Ectodermal cell (in vitro differentiated cells): ENCODE measurements around the gene KRTAP5-8.
"Not testable (repeated sequence)": the region's sequence is repeated elsewhere in the genome, so short reads cannot be mapped to it uniquely, and the experiment has no call there.

Source experiments
- H3K27ac ChIP-seq: 2 replicates; pipeline ENCODE4 v1.7.0; 2013; ENCODE audit warnings: mild to moderate bottlenecking, low read depth, low read length; ENCODE audit not compliant: insufficient read depth, poor library complexity, severe bottlenecking
- H3K27me3 ChIP-seq: 2 replicates; pipeline ENCODE4 v1.7.0; 2013; ENCODE audit warnings: mild to moderate bottlenecking, low read length; ENCODE audit not compliant: insufficient read depth, control insufficient read depth, poor library complexity, severe bottlenecking
- H3K36me3 ChIP-seq: one replicate; pipeline ENCODE4 v1.7.0; 2013; ENCODE audit warnings: low read length; ENCODE audit not compliant: control insufficient read depth, insufficient read depth
- H3K4me1 ChIP-seq: one replicate; pipeline ENCODE4 v1.7.0; 2013; ENCODE audit warnings: low read length; ENCODE audit not compliant: control insufficient read depth, insufficient read depth
- H3K4me3 ChIP-seq: 2 replicates; pipeline ENCODE4 v1.7.0; 2013; ENCODE audit warnings: low read depth, low read length, control low read depth; ENCODE audit not compliant: insufficient read depth
- H3K9me3 ChIP-seq: 2 replicates; pipeline ENCODE4 v1.7.0; 2013; ENCODE audit warnings: mild to moderate bottlenecking, low read length, moderate library complexity; ENCODE audit not compliant: control insufficient read depth
- WGBS, 2 experiments: methylation state at CpG; one replicate each; pipeline ENCODE4 v1.1.7; 2013; ENCODE audit warnings: missing lambda C conversion rate in 2 of 2; 5-methylcytosine and 5-hydroxymethylcytosine counted together

The KRTAP5-8 gene

DNA sequence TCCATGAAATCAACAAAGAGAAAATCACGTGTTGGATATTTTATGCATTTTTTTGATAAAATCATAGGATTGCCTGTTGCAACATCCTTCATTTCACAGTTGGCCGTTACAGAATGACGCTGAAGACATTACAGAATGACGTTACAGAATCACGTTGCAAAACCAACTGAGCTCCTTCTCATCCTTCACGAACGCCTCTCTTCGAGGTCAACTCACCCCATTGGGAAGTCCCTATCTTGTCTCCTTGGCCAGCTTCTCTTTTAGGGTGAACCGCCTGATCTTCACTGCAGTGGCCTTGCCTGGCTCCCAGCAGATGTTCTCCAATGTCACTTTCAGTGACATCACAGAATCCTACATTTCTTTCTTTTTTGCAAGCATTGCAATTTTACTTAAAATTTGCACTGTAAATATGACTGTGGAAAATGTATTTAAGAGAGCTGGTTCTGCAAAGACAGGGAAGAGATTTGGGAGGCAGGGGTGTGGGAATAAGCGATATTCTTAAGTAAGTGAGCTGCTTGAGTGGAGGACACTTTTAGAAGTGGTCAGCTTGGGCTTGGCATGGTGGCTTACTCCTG, 5.7 kb upstream of the KRTAP5-8 start:
- H3K4me1 ChIP-seq, result no peaks in the 10 kb centered on the region
- H3K4me3 ChIP-seq, result no peak overlapping the region
- 82 to 87% methylated on average over 10 of the region's 10 CpGs for WGBS, 2 experiments
- no peaks in the 10 kb centered on the region for H3K9me3 ChIP-seq
- no peaks in the 10 kb centered on the region for H3K36me3 ChIP-seq
- no peak overlapping the region for H3K27ac ChIP-seq
- H3K27me3 ChIP-seq, result no peaks in the 10 kb centered on the region

DNA sequence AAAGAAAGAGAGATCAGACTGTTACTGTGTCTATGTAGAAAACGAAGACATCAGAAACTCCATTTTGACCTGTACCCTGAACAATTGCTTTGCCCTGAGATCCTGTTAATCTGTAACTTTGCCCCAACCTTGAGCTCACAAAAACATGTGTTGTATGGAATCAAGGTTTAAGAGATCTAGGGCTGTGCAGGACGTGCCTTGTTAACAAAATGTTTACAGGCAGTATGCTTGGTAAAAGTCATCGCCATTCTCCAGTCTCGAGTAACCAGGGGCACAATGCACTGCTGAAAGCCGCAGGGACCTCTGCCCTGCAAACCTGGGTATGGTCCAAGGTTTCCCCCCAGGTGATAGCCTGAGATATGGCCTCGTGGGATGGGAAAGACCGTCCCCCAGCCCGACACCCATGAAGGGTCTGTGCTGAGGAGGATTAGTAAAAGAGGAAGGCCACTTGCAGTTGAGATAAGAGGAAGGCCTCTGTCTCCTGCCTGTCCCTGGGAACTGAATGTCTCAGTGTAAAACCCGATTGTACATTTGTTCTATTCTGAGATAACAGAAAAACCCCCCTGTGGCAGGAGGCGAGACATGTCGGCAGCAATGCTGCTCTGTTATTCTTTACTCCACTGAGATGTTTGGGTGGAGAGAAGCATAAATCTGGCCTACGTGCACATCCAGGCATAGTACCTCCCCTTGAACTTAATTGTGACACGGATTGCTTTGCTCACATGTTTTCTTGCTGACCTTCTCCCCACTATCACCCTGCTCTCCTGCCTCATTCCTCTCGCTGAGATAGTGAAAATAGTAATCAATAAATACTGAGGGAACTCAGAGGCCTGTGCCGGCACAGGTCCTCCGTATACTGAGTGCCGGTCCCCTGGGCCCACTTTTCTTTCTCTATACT, 2.9 kb upstream of the KRTAP5-8 start:
- not testable (repeated sequence) for H3K4me1 ChIP-seq, H3K36me3 ChIP-seq, H3K27ac ChIP-seq, H3K4me3 ChIP-seq, H3K9me3 ChIP-seq, H3K27me3 ChIP-seq
- 91% methylated on average over 17 of the region's 17 CpGs for WGBS, 2 experiments

DNA sequence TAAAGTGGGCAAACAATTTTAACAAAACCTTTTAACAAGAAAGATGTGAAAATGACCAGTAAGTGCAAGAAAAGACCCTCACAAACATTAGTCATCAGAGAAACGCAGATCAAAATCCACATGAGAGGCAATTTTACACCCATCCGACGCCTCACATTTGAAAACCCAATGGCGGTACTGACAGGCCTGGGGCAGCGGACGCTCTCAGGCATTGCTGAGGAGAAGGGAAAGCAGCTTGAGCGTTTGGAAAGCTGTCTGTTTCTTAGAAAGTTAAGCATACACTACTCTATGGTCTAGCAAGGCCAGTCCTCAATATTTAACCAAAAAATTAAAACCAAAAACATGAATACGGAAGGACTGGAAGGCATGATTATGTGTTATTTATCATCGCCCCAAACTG, 2.0 kb upstream of the KRTAP5-8 start:
- no peak overlapping the region for H3K4me3 ChIP-seq
- WGBS, 2 experiments, result 91 to 94% methylated on average over 9 of the region's 9 CpGs
- H3K27ac ChIP-seq, result no peak overlapping the region
- no peaks in the 10 kb centered on the region for H3K36me3 ChIP-seq
- H3K4me1 ChIP-seq, result no peaks in the 10 kb centered on the region
- no peaks in the 10 kb centered on the region for H3K9me3 ChIP-seq
- H3K27me3 ChIP-seq, result no peaks in the 10 kb centered on the region

DNA sequence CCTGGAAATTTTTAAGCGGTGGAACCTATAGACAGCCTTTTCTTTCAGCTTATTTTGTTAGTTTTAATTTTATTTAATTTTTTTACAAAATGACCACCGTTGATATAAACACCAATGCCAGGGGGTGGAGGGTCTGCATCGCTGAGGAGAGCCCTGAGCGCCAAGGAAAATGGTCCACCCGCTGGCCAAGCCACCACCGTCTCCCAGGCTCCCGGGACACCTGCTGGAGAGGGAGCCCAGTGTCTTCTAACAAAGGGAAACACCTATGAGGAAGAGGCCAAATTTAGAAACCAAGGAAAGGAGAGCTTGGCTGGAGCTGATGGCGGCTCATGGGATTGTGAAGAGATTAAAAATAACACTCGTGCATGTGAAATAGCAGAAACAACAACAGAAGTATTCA, 288 bp upstream of the KRTAP5-8 start:
- Histone ChIP-seq H3K27ac (no peak overlapping the region), H3K4me3 (no peak overlapping the region), H3K4me1 (no peaks in the 10 kb centered on the region), H3K36me3 (no peaks in the 10 kb centered on the region), H3K9me3 (no peaks in the 10 kb centered on the region), H3K27me3 (no peaks in the 10 kb centered on the region)
- WGBS, 2 experiments, result 93% methylated on average over 8 to 9 of the region's 9 CpGs

DNA sequence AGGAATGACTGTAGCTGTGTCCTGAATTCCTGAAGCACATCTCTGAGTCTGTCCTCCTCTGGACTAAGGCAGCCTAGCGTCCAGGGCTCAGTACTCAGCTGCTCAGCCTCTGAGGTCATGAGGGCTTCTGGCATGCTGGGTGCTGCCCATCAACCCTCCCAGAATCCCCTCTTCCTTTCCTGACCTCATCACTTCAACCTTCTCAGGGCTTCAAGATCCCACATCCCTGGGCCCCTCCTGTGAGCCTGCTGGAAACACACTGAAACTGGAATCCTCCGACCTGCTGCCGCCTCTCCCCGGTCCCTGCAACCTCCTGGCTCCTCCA, 803 bp downstream of the KRTAP5-8 start:
- no peaks in the 10 kb centered on the region for H3K27me3 ChIP-seq
- no peaks in the 10 kb centered on the region for H3K9me3 ChIP-seq
- H3K4me1 ChIP-seq, result no peaks in the 10 kb centered on the region
- no peaks in the 10 kb centered on the region for H3K36me3 ChIP-seq
- H3K4me3 ChIP-seq, result no peak overlapping the region
- WGBS, 2 experiments, result 84 to 86% methylated on average over 4 of the region's 4 CpGs
- no peak overlapping the region for H3K27ac ChIP-seq

DNA sequence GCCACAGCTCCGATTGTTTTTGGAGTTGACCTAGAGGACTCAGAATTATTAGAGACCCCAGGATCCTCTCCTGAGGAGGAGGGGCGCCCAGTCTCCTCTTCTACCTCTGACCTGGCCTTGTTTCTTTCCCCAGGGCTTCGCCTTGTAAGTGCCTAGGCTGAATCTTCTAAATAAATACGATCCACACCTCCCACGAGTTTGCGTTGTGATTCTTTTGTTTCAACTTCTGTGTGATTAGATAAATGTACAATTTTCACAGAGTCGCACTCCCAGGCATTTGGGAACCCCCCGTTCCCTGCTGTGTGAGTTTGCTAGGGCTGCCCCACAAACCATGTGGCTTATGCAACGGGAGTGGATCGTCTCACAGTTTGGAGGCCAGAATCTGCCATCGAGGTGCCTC, 1.2 kb downstream of the KRTAP5-8 start:
- 94 to 96% methylated on average over 11 of the region's 11 CpGs for WGBS, 2 experiments
- H3K4me1 ChIP-seq, result no peaks in the 10 kb centered on the region
- H3K36me3 ChIP-seq, result no peaks in the 10 kb centered on the region
- H3K9me3 ChIP-seq, result no peaks in the 10 kb centered on the region
- H3K27me3 ChIP-seq, result no peaks in the 10 kb centered on the region
- no peak overlapping the region for H3K27ac ChIP-seq
- H3K4me3 ChIP-seq, result no peak overlapping the region

DNA sequence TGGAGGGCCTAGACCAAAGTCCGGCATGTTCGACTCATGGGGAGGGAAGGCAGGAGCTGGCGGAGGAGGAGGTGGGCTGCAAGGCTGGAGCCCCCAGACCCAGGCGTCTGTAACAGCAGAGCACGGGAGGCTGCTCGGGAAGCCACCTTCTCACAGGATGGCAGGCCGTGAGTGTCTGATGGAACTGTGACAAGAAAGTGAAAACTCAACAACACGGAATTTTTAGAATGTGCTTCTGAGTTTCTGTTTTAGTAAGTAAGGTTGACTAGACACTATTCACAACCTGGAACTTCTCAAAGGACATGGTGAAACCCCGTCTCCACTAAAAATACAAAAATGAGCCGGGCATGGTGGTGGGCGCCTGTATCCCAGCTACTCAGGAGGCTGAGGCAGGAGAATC, 2.1 kb downstream of the KRTAP5-8 start:
- not testable (repeated sequence) for H3K27ac ChIP-seq, H3K9me3 ChIP-seq, H3K27me3 ChIP-seq, H3K4me3 ChIP-seq, H3K4me1 ChIP-seq, H3K36me3 ChIP-seq
- 96 to 97% methylated on average over 11 of the region's 11 CpGs for WGBS, 2 experiments

DNA sequence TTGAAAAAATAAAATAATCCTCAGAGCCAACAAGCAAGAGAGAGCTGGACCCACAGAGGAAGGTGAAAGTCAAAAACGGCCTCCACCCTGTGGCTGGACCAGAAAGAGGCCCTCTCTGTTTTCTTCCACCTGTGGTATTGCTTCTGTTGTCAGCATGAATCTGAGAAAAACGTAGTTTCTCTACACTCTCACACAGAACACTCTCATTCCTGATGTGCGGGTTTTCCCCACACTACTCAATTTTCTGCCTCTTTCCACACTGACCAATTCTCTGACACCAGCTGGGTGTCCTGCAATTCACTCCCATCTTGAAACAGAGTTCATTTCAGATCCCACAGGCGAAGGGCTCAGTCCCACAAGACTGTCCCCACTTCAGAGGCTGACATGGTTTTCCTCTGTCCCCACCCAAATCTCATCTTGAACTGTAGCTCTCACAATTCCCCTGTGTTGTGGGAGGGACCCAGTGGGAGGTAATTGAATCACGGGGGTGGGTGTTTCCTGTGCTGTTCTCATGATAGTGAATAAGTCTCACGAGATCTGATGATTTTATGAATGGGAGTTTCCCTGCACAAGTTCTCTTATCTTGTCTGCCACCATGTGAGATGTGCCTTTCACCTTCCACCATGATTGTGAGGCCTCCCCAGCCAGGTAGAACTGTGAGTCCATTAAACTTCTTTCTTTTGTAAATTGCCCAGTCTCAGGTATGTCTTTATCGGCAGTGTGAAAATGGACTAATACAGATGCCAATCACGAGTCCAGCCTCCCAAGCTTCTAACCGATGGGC, 2.9 kb downstream of the KRTAP5-8 start:
- H3K9me3 ChIP-seq, H3K4me3 ChIP-seq, H3K27me3 ChIP-seq, H3K4me1 ChIP-seq, H3K36me3 ChIP-seq, H3K27ac ChIP-seq: not testable (repeated sequence)
- WGBS, 2 experiments, result 90 to 95% methylated on average over 9 of the region's 9 CpGs

DNA sequence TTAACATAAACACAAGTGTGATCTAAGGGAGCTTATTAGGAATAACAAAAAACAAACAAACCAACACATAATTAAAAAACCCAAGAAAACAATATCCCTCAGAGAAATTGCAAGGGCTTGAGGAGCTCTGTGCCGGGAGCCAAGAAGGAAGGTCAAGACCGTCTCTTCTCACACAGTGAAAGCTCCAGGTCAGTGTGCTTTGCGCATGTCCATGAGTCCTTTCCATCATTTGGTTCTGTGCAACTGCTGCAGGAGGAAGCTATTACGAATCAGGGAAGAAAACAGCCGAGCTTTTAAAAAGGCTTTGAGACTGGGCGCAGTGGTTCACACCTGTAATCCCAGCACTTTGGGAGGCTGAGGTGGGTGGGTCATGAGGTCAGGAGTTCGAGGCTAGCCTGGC, 4.6 kb downstream of the KRTAP5-8 start:
- no peak overlapping the region for H3K4me3 ChIP-seq
- no peaks in the 10 kb centered on the region for H3K9me3 ChIP-seq

More for the DNA sequence above, 4.6 kb downstream of the KRTAP5-8 start:
- WGBS, 2 experiments, result 90 to 95% methylated on average over 7 of the region's 7 CpGs
- no peak overlapping the region for H3K27ac ChIP-seq
- H3K27me3 ChIP-seq, result no peaks in the 10 kb centered on the region
- H3K4me1 ChIP-seq, result no peaks in the 10 kb centered on the region
- H3K36me3 ChIP-seq, result no peaks in the 10 kb centered on the region
